Astrocyte (in vitro differentiated cells and primary cell): ENCODE results near the gene RTKN. TPM values are rescaled to one million over a fixed set of nuclear protein-coding genes. Genes with fewer than 3 reads are reported as not detected.

Experiments
- DNase-seq: peaks from one replicate; pipeline ENCODE4 v3.0.0-alpha.2; 2010; ENCODE audit warnings: low read depth
- FAIRE-seq: peaks from 2 replicates; lab custom pipeline; 2011; peaks lifted over from hg19 to GRCh38; lab: Jason Lieb, UNC
- H2AFZ ChIP-seq: 2 replicates; pipeline ENCODE4 v1.6.0; 2012; ENCODE audit warnings: low read depth, low read length, inconsistent platforms
- H3K27ac ChIP-seq: 2 replicates; pipeline ENCODE4 v1.5.1; 2011; ENCODE audit warnings: low read depth, low read length, inconsistent platforms
- H3K27me3 ChIP-seq: 2 replicates; pipeline ENCODE4 v1.6.0; 2011; ENCODE audit warnings: low read length, inconsistent platforms; ENCODE audit not compliant: insufficient read depth
- H3K36me3 ChIP-seq: 2 replicates; pipeline ENCODE4 v1.5.1; 2011; ENCODE audit warnings: low read length, inconsistent platforms; ENCODE audit not compliant: insufficient read depth
- H3K4me1 ChIP-seq: 2 replicates; pipeline ENCODE4 v1.5.1; 2011; ENCODE audit warnings: low read length, inconsistent platforms; ENCODE audit not compliant: insufficient read depth
- H3K4me2 ChIP-seq: 2 replicates; pipeline ENCODE4 v1.6.0; 2012; ENCODE audit warnings: low read length, inconsistent platforms
- H3K4me3 ChIP-seq: 2 replicates; pipeline ENCODE4 v1.5.1; 2011; ENCODE audit warnings: low read depth, mild to moderate bottlenecking, low read length, inconsistent platforms; ENCODE audit not compliant: insufficient read depth
- H3K79me2 ChIP-seq: 2 replicates; pipeline ENCODE4 v1.6.0; 2012; ENCODE audit warnings: mild to moderate bottlenecking, low read length, inconsistent platforms; ENCODE audit not compliant: insufficient read depth
- H3K9ac ChIP-seq: 2 replicates; pipeline ENCODE4 v1.6.0; 2012; ENCODE audit warnings: mild to moderate bottlenecking, low read length, inconsistent platforms
- H3K9me3 ChIP-seq: 2 replicates; pipeline ENCODE4 v1.5.1; 2012; ENCODE audit warnings: low read depth, mild to moderate bottlenecking, low read length, inconsistent platforms; ENCODE audit not compliant: insufficient read depth
- H4K20me1 ChIP-seq: 2 replicates; pipeline ENCODE4 v1.6.0; 2012; ENCODE audit warnings: low read length, inconsistent platforms; ENCODE audit not compliant: insufficient read depth
- H3K27ac Mint-ChIP-seq: one replicate; pipeline ENCODE4 v1.8.0; 2021; ENCODE audit warnings: mild to moderate bottlenecking, mixed read lengths; ENCODE audit not compliant: unreplicated experiment
- H3K27me3 Mint-ChIP-seq: one replicate; pipeline ENCODE4 v1.8.0; 2021; ENCODE audit warnings: low read depth, mixed read lengths; ENCODE audit not compliant: unreplicated experiment
- H3K36me3 Mint-ChIP-seq: one replicate; pipeline ENCODE4 v1.8.0; 2021; ENCODE audit warnings: low read depth, mixed read lengths; ENCODE audit not compliant: unreplicated experiment
- H3K4me1 Mint-ChIP-seq: one replicate; pipeline ENCODE4 v1.8.0; 2021; ENCODE audit warnings: low read depth, mixed read lengths; ENCODE audit not compliant: unreplicated experiment
- H3K4me3 Mint-ChIP-seq: one replicate; pipeline ENCODE4 v1.8.0; 2021; ENCODE audit warnings: mild to moderate bottlenecking, moderate library complexity, mixed read lengths; ENCODE audit not compliant: unreplicated experiment
- H3K9me3 Mint-ChIP-seq: one replicate; pipeline ENCODE4 v1.8.0; 2021; ENCODE audit warnings: mild to moderate bottlenecking, mixed read lengths; ENCODE audit not compliant: unreplicated experiment
- CTCF ChIP-seq: IDR thresholded peaks from 2 replicates; pipeline ENCODE4 v1.5.1; 2011; ENCODE audit warnings: low read depth, mild to moderate bottlenecking, inconsistent platforms, low read length, moderate library complexity; ENCODE audit not compliant: insufficient read depth
- EZH2 ChIP-seq: IDR thresholded peaks from 2 replicates; pipeline ENCODE4 v1.6.1; 2012; ENCODE audit warnings: mild to moderate bottlenecking, low read length, inconsistent platforms; ENCODE audit not compliant: insufficient read depth
- total RNA-seq: library from RNA; stranded (reverse); gene quantifications from 2 replicates; pipeline ENCODE4 v1.2.1, GENCODE V29; 2021

RTKN gene
- total RNA-seq, 1 donor from 2014 or later: 41.6 TPM

GRCh38 chr2:74454654-74455511, 13.1 kb upstream of the RTKN start, which contains the start of gene INO80B:
Gene INO80B, plus strand, starts transcription at chr2:74455087. Its CDS starts 30 bp downstream, at chr2:74455117.
- Mint-ChIP-seq H3K9me3 (no peaks in the 10 kb centered on the region), H3K36me3 (no peaks in the 10 kb centered on the region), H3K27ac (peak within 1 kb of the TSS; percentile 70), H3K27me3 (peaks cover 4% of the 10 kb centered on the region), H3K4me1 (peaks cover 21% of the 10 kb centered on the region), H3K4me3 (peak within 1 kb of the TSS; percentile 91)
- Histone ChIP-seq H3K9ac (peak within 1 kb of the TSS; percentile 79), H3K4me2 (peak within 1 kb of the TSS; percentile 89), H3K79me2 (peaks cover 21% of the 10 kb centered on the region), H3K36me3 (no peaks in the 10 kb centered on the region), H2AFZ (peak within 1 kb of the TSS; percentile 54), H4K20me1 (no peaks in the 10 kb centered on the region), H3K27me3 (no peaks in the 10 kb centered on the region), H3K4me3 (peak within 1 kb of the TSS; percentile 74), H3K4me1 (peaks cover 13% of the 10 kb centered on the region), H3K27ac (peak within 1 kb of the TSS; percentile 1), H3K9me3 (no peaks in the 10 kb centered on the region)
- peak; percentile 95 for DNase-seq
- no peak for FAIRE-seq
- TF ChIP-seq CTCF (no peak), EZH2 (no peak)

- H3K4me3 ChIP-seq: no peak overlapping the region
- H3K4me1 ChIP-seq: peaks cover 9% of the 10 kb centered on the region
- no peaks in the 10 kb centered on the region for H4K20me1 ChIP-seq
- Mint-ChIP-seq H3K27ac (no peak overlapping the region), H3K27me3 (peaks cover 4% of the 10 kb centered on the region), H3K4me1 (peaks cover 10% of the 10 kb centered on the region), H3K36me3 (no peaks in the 10 kb centered on the region), H3K4me3 (no peak overlapping the region), H3K9me3 (no peaks in the 10 kb centered on the region)
- TF ChIP-seq EZH2: no peak
- TF ChIP-seq CTCF: no peak
- H3K9ac ChIP-seq: no peak overlapping the region
- FAIRE-seq (no peak), DNase-seq (no peak)
- H3K79me2 ChIP-seq: peaks cover 7% of the 10 kb centered on the region
- no peak overlapping the region for H3K4me2 ChIP-seq
- peaks cover 3% of the 10 kb centered on the region for H3K27me3 ChIP-seq
- H3K27ac ChIP-seq: no peak overlapping the region
- no peaks in the 10 kb centered on the region for H3K9me3 ChIP-seq
- no peaks in the 10 kb centered on the region for H3K36me3 ChIP-seq
- no peak overlapping the region for H2AFZ ChIP-seq
These were observed 8.9 kb upstream of the RTKN start for GRCh38 chr2:74450570-74451190.
